Measurements from ENCODE around the gene TPSG1. TPM values are rescaled to one million over a fixed set of nuclear protein-coding genes. Genes with fewer than 3 reads are reported as not detected.
"Not testable (repeated sequence)": the region's sequence is repeated elsewhere in the genome, so short reads cannot be mapped to it uniquely, and the experiment has no call there.

The TPSG1 gene
- total RNA-seq, 1 donor from 2014 or later = not detected

DNA sequence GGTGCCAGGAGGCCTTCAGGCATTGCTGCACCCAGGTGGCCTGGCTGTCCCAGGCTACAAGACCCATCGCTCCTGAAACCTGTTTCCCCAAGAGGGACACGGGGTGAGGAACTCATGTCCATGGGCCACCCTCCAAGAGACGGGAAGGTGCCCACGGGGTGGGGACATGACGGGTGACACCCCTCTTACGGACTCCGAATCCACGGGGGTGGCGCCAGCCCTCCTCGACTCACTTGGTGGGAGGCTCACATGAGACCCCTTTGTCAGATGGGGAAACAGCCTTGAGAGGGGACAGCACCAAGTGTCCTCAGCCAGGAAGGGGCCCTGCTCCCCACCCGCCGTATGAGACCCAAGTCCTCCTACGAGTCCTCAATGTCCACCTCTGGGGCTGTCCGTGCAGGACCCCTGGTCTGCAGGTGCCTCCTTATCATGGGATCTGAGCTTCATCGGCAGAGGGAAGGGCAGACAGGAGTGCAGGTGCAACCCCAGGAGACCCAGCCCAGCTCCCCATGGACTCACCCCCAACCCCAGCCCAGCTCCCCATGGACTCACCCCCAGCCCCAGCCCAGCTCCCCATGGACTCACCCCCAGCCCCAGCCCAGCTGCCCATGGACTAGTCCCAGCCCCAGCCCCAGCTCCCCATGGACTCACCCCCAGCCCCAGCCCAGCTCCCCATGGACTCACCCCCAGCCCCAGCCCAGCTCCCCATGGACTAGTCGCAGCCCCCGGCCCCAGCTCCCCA lies 5.6 kb upstream of the TPSG1 start:
- not testable (repeated sequence) for DNase-seq

- not testable (repeated sequence) for DNase-seq
Observed at GRCh38 chr16:1230084-1230470, 5.0 kb upstream of the TPSG1 start, which contains the start of gene TPSB2. Gene TPSB2 (minus strand): TSS chr16:1230184. CDS start chr16:1229951, 233 bp downstream.

GRCh38 chr16:1229476-1229875 lies 4.4 kb upstream of the TPSG1 start:
- DNase-seq = not testable (repeated sequence)

- not testable (repeated sequence) for DNase-seq
Observed at GRCh38 chr16:1228227-1228626, 3.2 kb upstream of the TPSG1 start.

DNA sequence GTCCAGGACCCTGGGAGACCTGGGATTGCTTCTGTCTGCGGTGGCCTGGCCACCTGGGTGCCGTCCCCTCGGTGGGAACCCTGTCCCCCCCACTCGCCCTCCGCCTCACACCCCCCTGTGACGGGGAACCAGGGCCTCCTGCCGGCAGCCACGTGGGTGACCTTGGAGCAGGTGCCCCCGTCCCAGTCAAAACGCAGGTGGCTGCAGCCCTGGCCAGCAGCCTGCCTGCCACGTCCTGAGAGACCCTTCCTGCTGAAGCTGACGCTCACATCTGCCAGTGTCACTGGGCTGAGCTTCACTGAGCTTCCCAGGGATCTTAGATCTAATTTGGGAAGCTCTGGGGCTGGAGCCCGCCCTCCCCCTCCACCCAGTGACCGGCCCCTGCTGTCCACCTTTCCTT lies 1.6 kb upstream of the TPSG1 start:
- not testable (repeated sequence) for DNase-seq

DNA sequence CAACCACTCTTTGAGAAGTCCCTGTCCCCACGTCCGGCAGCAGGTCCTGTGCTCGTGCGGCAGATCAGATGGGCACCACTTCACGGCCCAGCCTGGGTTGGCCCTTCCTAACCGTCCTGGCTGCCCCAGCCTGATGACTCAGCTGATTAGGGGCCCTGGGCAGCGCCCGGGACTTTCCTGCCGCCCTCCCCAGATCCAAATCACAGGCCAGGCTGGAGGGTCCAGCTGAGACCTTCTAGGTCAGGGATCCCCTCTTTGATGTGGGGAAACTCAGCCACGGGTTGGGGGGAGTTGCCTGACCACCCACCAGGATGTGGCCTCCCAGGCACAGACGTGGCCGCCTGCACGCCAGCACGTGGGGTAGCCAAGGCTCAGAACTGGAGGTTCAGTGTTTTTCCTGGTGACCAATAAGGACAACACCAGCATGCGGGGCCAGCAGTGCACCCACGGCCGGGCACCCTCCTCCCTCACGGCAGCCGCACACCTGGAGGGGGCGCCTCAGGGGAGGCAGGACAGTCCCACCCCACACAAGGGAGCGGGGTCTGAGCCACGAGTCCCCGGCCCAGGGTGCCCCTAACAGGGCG lies 752 bp upstream of the TPSG1 start:
- DNase-seq = not testable (repeated sequence)

DNA sequence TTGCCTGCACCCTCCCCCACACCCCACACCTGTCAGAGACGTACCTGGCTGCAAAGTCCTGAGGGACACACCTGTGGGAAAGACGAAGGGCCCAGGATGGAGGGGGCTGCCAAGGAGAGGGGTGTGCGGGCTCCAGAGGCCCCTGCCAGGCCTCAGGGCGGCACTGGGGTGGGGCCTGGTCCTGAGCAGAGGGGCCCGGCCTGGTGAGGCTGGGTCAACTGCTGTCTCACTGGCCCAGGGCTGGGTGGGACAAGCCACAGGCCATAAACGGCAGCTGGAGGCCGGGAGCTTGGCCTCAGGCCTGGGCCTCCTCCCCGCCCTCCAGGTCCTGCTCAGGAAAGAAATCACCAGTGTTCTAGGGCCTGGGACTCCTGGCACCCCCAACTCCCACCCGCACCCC lies 510 bp downstream of the TPSG1 start:
- DNase-seq = no peak

DNA sequence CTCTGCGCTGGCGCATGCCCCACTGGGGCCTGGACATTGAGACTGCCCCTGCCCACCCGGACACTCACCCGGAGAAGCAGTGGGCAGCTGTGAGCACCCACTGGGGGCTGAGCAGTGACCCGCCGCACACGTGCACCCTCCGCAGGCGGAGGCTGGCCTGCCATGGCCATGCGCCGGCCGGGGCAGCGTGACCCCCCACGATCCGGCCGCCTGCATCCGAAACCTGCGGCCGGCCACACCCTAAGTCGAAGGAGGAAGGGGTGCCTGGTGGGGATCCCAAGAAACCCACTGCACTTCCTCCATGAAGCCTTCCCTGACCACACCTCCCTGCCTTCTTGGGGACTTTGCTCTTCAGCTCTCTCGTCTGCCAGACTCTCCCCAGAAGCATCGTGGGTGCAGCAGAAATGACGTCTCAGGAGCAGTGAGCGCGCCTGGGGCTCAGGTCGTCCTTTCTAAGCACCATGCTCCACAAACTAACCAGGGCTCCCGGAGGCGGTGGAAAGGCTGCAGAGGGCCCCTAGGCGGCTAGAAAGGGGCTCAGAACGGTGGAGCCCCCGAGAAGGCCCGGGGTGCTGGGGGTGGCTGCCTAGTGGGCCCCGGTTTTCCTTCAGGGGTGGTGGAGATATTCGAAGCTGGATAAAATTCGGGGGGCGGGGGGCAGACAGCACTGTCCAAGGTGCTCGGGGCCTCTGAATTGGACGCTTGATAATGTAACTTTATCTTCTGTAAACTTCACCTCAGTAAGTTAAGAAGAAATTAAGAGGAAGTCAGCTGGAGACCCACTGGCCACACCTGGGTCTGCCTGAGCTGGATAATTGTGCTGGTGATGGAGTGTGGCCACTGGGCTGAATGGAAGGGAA lies 1.5 kb downstream of the TPSG1 start:
- no peak for DNase-seq

GRCh38 chr16:1222553-1223354 lies 2.3 kb downstream of the TPSG1 start:
- DNase-seq = no peak

- no peak for DNase-seq
Observed at GRCh38 chr16:1221628-1222552, 3.2 kb downstream of the TPSG1 start.

- no peak for DNase-seq
Observed at GRCh38 chr16:1220841-1221627, 4.0 kb downstream of the TPSG1 start.

DNA sequence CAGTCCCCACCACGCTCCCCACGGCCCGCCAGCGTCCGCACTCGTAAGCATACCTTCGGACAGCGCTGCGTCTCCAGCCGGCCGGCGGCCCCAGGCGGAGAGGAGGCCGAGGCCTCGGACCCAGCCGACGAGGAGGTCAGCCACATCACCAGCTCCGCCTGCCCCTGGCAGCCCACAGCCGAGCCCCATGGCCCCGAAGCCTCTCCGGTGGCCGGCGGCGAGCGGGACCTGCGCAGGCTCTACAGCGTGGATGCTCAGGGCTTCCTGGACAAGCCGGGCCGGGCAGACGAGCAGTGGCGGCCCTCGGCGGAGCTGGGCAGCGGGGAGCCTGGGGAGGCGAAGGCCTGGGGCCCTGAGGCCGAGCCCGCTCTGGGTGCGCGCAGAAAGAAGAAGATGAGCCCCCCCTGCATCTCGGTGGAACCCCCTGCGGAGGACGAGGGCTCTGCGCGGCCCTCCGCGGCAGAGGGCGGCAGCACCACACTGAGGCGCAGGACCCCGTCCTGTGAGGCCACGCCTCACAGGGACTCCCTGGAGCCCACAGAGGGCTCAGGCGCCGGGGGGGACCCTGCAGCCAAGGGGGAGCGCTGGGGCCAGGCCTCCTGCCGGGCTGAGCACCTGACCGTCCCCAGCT lies 4.9 kb downstream of the TPSG1 start:
- no peak for DNase-seq

GRCh38 chr16:1218930-1219611 lies 6.0 kb downstream of the TPSG1 start:
- DNase-seq = no peak

GRCh38 chr16:1218061-1218929 lies 6.8 kb downstream of the TPSG1 start:
- DNase-seq = no peak

- DNase-seq = no peak
Observed at GRCh38 chr16:1217526-1217925, 7.5 kb downstream of the TPSG1 start.

GRCh38 chr16:1216681-1217400 lies 8.2 kb downstream of the TPSG1 start:
- no peak for DNase-seq

GRCh38 chr16:1216296-1216619 lies 8.8 kb downstream of the TPSG1 start:
- no peak for DNase-seq

All from occipital lobe (tissue), 2 donors.